Glutamatergic neuron (in vitro differentiated cells): ENCODE measurements around the gene WWOX. TPM values are rescaled to one million over a fixed set of nuclear protein-coding genes. Genes with fewer than 3 reads are reported as not detected.

Experiments used
- DNase-seq: peaks from one replicate; pipeline ENCODE4 v3.0.0; 2022
- H3K27ac Mint-ChIP-seq: one replicate; pipeline ENCODE4 v1.8.0; 2020; ENCODE audit warnings: mild to moderate bottlenecking, mixed read lengths, inconsistent platforms; ENCODE audit not compliant: unreplicated experiment
- H3K27me3 Mint-ChIP-seq: one replicate; pipeline ENCODE4 v1.8.0; 2020; ENCODE audit warnings: mild to moderate bottlenecking, moderate library complexity, mixed read lengths, inconsistent platforms; ENCODE audit not compliant: unreplicated experiment
- H3K36me3 Mint-ChIP-seq: one replicate; pipeline ENCODE4 v1.8.0; 2020; ENCODE audit warnings: mild to moderate bottlenecking, mixed read lengths, inconsistent platforms; ENCODE audit not compliant: unreplicated experiment
- H3K4me1 Mint-ChIP-seq: one replicate; pipeline ENCODE4 v1.8.0; 2020; ENCODE audit warnings: mild to moderate bottlenecking, low read depth, mixed read lengths, inconsistent platforms; ENCODE audit not compliant: unreplicated experiment
- H3K4me3 Mint-ChIP-seq: one replicate; pipeline ENCODE4 v1.8.0; 2020; ENCODE audit warnings: mild to moderate bottlenecking, mixed read lengths, inconsistent platforms; ENCODE audit not compliant: unreplicated experiment
- H3K9me3 Mint-ChIP-seq: one replicate; pipeline ENCODE4 v1.8.0; 2020; ENCODE audit warnings: mild to moderate bottlenecking, moderate library complexity, mixed read lengths, inconsistent platforms; ENCODE audit not compliant: unreplicated experiment
- total RNA-seq: library from RNA; stranded (reverse); fragmentation: NEBNext Ultra II Directional; extraction: Animal tissue kit (Norgen Biotek cat#: 25700); gene quantifications from one replicate; pipeline ENCODE4 v1.2.1, GENCODE V29; 2021; ENCODE audit not compliant: unreplicated experiment
- TF ChIP-seq, protein P1 (sequence below): fragments of 200-600 bp; sonication (generic); IDR thresholded peaks from one replicate; pipeline ENCODE4 v1.5.0; 2021; ENCODE audit not compliant: partially characterized antibody, unreplicated experiment

Gene WWOX
- total RNA-seq, 1 donor from 2014 or later, result 10.3 TPM

DNA sequence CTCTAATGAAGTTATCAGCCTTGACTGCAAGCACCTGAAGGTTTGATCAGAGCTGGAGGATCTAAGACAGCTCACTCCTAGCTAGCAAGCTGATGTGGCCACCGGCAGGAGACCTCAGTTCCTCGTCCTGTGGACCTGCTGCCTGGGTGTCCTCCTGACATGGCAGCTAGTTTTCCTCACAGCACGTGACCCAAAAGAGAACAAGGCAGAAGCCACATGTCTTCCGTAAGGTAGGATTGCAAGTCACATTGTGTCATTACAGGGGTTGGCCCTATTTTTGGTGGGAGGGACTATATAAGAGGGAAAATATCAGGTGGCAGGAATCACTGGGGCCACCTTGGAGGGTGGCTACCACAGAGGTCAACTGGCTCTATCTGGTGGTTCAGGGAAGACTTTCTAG lies 18.1 kb upstream of the WWOX start:
- H3K9me3 Mint-ChIP-seq, result no peaks in the 10 kb centered on the region
- H3K27ac Mint-ChIP-seq, result no peak overlapping the region
- no peaks in the 10 kb centered on the region for H3K4me1 Mint-ChIP-seq
- TF ChIP-seq, protein P1, sequence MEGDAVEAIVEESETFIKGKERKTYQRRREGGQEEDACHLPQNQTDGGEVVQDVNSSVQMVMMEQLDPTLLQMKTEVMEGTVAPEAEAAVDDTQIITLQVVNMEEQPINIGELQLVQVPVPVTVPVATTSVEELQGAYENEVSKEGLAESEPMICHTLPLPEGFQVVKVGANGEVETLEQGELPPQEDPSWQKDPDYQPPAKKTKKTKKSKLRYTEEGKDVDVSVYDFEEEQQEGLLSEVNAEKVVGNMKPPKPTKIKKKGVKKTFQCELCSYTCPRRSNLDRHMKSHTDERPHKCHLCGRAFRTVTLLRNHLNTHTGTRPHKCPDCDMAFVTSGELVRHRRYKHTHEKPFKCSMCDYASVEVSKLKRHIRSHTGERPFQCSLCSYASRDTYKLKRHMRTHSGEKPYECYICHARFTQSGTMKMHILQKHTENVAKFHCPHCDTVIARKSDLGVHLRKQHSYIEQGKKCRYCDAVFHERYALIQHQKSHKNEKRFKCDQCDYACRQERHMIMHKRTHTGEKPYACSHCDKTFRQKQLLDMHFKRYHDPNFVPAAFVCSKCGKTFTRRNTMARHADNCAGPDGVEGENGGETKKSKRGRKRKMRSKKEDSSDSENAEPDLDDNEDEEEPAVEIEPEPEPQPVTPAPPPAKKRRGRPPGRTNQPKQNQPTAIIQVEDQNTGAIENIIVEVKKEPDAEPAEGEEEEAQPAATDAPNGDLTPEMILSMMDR, result no peak
- peaks cover 5% of the 10 kb centered on the region for H3K27me3 Mint-ChIP-seq
- H3K4me3 Mint-ChIP-seq, result no peak overlapping the region
- H3K36me3 Mint-ChIP-seq, result no peaks in the 10 kb centered on the region
- no peak for DNase-seq

DNA sequence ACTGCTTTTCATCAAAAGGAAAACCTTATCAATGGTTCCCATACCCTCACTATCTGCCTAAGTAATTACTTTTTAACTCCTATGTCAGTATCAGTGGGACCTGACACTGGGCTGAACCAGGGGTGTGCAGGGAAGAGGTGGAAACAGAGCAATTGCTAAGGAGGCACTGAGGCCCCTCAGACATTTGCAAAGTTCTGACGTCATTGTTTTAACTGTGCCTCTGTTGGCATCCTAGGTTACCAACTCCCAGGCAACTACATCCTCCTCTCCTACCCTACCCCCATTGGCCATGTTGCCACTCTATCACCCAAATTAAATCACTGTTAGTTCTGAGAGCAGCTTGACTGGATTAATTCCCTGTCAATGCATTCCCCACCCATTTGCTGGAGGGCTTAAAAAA lies 8.0 kb upstream of the WWOX start:
- no peak for DNase-seq
- Mint-ChIP-seq H3K27ac (no peak overlapping the region), H3K4me1 (no peaks in the 10 kb centered on the region), H3K36me3 (no peaks in the 10 kb centered on the region), H3K9me3 (no peaks in the 10 kb centered on the region), H3K27me3 (peaks cover 6% of the 10 kb centered on the region), H3K4me3 (no peak overlapping the region)
- TF ChIP-seq, protein P1, result no peak

DNA sequence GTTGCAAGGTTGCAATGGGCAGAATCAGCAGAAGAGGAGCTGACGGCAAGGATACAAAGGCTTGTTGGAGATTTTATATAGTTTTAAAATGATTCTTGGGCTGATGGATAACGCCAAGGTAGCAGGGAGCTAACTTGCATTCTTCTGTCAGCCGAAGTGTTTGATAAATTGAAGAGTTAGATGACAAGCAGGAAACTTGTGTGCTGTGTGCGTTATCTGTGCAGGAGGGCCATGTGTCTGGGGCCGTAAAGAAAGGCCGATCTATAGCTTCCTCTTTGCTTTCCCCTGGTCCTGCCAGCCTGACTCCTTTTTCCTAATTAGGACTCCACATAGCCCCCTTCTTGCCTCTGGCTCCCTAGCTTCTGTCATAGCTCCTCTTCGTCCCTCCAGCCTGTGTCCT lies 6.7 kb upstream of the WWOX start:
- Mint-ChIP-seq H3K4me3 (no peak overlapping the region), H3K9me3 (no peaks in the 10 kb centered on the region), H3K4me1 (no peaks in the 10 kb centered on the region), H3K36me3 (no peaks in the 10 kb centered on the region), H3K27me3 (peaks cover 6% of the 10 kb centered on the region), H3K27ac (no peak overlapping the region)
- TF ChIP-seq, protein P1, result no peak
- no peak for DNase-seq

DNA sequence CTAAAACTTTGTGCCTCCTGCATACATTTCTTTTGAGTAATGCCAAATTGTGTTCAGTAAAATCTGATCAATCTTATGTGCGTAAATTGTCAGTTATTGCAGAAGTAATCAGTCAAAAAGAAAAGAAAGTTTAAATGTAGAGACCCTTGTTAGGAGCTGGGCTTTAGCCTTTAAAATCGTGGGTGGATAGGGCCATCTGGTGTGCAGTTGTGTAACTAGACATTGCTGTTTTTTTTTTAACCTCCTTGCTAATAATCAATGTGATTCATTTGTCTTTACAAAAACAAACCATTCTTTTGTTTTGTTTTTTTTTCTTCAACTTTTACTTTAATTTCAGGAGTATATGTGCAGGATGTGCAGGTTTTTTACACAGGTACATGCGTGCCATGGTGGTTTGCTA lies 5.3 kb upstream of the WWOX start:
- TF ChIP-seq, protein P1, result no peak
- no peak for DNase-seq
- peaks cover 6% of the 10 kb centered on the region for H3K27me3 Mint-ChIP-seq
- peaks cover 1% of the 10 kb centered on the region for H3K9me3 Mint-ChIP-seq
- H3K27ac Mint-ChIP-seq, result no peak overlapping the region
- no peaks in the 10 kb centered on the region for H3K36me3 Mint-ChIP-seq
- no peaks in the 10 kb centered on the region for H3K4me1 Mint-ChIP-seq
- H3K4me3 Mint-ChIP-seq, result no peak overlapping the region

DNA sequence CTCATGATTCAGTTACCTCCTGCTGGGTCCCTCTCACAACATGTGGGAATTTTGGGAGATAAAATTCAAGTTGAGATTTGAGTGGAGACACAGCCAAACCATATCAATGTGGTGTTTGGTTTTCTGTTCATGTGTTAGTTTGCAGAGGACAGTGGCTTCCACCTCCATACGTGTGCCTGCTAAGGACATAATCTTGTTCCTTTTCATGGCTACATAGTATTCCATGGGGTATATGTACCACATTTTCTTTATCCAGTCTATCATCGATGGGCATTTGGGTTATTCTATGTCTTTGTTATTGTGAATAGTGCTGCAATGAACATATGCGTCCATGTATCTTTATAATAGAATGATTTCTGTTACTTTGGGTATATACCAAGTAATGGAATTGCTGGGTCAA lies 4.5 kb upstream of the WWOX start:
- H3K36me3 Mint-ChIP-seq, result no peaks in the 10 kb centered on the region
- H3K27ac Mint-ChIP-seq, result no peak overlapping the region
- H3K4me3 Mint-ChIP-seq, result no peak overlapping the region
- no peaks in the 10 kb centered on the region for H3K4me1 Mint-ChIP-seq
- TF ChIP-seq, protein P1, result no peak
- no peak for DNase-seq
- peaks cover 1% of the 10 kb centered on the region for H3K9me3 Mint-ChIP-seq
- H3K27me3 Mint-ChIP-seq, result peaks cover 6% of the 10 kb centered on the region
